Astrocyte of the hippocampus (primary cell): ENCODE results near the gene NFKBIE.

ENCODE experiments used
- DNase-seq: peaks from one replicate; pipeline ENCODE4 v3.0.0; 2011; ENCODE audit warnings: low read depth, low spot score

NFKBIE gene

DNA sequence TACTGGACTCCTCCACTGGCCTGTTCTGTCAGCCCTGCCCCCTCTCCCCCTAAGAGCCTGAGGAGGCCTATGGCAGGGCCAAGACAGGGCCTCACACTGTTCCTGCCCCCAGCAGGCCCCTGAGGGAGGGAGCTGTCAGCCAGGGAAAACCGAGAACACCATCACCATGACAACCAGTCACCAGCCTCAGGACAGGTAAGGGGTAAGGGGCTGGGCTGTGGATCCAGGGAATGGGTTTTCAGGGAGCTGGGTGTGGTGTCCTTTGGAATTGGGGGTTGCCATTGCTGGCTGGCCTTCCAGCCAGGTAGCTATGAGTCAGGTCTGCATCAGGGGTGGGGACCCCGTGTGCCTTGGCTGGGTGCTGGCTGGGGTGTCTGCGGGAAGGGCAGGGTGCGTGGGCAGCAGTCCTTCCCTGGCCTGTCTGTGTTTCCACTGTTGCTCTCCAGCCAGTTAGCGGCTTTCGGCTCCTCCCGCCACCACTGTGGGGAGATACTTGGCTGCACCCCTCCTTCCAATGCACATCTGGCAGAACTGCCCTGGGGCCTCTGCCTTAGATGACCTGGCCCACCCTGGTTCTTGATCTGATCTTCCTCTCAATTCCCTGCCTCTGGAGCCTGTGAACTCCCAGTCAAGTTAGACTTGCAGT lies 38.1 kb downstream of the NFKBIE start:
- DNase-seq = no peak

DNA sequence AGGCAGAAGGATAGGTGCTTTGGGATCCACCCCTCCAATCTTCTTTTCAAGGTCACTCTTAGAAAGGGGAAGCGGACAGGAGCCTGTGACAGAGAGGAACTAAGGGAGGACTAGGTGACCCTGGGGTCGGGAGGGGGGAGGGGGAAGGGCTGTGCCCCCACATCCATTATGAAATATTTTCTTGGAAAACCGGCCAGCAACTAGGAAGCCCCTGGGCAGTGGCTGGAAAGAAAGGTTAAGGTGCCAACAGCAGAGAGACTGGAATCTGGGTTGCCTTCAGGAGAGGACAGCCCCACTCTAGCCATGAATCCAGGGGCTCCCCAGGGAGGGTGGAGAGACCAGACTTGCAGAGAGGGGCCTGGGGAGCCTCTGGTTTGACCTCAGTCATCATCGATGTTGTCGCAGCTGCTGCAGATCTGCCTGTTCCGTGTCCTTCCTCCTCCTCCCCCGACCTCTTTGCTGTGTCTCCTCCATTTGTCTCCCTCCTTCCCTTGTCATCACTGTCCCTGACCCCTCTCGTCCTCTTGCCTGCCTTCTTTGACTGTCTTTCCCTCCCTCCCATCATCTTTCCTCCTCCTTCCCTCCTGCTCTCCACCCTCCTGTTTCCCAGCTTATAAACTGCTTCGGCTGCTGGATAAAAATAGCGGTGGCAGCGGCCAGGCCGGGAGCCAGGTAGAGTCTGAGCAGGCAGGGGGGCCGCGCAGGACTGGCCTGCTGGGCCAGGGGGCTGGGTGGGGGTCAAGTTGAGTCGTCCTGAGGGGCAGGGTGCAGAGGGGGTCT lies 38.8 kb downstream of the NFKBIE start:
- no peak for DNase-seq

DNA sequence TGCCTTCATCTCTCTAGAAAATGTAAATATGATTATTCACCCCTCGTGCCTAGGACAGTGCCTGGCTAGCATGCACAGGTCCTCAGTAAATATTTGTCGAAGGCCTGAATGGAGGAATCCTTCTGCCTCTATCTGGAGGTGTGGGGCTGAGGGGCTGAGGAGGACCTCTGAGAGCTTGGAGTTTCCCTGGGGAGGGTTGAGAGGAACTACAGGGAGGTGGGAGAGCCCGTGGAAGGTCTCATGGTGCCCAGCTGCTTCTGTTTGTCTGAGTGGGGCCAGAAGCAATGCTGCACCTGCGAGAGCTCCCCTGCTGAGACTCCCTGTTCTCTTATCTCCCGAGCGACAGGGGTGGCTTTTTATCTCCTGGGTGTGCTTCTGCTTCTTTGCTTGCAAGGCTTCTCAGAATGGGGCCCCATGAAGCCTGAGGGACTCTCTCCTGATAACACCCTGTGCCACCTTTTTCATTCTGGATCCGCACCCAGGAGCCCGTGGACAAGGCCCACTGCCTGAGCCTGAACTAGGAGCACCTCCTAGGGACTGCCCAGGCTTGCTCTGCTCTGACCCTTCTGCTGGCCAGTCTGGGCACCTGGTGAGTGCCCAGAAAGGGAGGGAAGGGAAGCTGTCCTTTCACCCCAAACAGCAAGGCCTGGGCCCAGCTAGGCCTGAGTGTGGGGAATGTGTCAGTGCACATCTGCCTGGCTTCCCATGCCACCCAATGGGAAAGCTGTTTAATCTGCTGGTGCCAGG lies 39.6 kb downstream of the NFKBIE start:
- DNase-seq = no peak

DNA sequence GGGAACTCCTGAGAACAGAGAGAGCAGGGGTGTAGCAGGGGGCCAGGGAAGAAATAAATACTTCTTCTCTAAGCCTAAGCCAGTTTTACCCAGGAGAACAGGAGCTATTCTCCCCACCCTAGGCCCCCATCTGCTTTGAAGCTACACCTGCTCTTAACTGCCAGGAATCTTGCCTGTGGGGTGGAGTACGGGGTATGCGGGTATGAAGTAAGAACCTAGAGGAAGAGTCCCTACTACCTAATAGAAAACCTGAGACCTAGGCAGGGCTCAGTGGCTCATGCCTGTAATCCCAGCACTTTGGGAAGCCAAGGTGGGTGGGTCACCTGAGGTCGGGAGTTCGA lies 40.4 kb downstream of the NFKBIE start:
- DNase-seq = no peak

DNA sequence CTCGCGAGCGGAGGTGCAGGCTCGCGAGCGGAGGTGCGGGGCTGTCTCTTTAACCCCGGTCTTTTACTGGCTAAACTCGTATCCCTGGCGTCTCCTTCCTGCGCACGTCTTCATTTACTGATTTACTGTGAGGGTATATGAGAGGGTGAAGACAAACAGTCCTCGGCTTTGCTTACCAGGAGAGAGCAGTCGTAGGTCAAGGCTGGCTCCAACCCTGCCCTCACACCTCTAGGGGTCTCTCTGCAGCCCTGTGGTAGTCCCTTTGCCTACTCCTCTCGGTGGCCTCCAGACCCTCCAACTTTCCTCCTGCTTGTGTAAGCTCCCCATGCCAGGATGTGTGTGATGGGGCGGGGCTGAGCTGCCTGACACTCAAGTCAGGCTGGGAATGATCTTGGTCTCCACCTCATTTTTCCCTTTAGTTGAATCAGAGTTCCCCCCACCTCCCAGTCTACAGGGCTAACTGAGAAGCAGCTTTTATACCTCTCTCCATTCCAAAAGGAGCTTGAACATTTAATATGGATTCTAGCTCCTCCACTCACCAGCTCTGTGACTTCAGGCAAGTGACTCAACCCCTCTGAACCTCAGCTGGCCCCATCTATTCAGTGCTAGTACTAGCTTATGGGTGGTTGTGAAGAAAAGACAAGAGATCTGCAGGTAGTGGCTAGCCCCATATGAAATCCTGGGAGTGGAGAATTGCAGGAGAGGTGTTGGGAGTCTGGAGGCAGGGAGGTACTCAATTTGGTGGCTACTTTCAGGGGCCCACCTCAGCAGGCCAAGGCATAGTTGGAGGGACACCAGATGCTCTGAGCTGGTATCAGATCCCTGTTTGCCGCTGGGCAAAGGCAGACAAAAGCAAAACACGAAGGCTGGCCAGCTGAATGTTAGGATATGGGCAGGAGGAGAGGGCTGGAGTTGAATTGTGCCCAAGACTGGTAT lies 41.1 kb downstream of the NFKBIE start:
- peak; percentile 28 for DNase-seq

DNA sequence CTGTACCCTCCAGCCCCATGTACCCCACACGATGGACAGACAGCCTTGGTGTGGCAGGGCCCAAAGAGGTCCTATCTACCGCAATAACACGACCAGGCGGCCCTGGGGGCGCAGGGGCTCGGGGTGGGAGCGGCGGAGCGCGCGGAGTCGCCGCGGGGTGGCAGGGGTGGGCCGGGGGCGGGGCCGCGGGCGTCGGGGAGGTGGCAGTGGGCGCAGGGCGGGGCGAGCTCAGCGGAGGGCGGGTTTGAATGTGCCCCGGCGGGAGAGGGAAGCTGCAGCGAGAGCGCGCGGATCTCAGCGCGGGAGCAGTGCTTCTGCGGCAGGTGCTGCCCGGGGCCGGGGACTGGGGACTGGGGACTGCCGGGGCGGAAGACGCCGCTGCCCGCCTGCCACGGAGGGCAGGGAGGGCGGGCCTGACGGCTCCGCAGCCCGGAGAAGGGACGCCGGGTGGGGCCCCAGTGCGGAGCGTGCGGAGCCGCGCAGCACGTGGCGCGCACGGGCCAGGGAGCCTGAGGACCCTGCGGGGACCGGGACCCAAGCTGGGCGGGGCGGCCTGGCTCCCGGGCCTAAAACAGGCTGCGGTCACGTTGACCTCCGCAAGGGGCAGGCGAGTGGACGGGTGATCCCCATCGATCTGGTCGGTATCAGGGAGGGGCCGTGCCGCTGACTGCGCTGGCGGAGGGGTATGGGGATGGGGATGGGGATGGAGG lies 41.9 kb downstream of the NFKBIE start, which contains the start of gene SLC29A1:
Gene SLC29A1 (plus strand): TSS at position 277 of the 710 bp plus-strand sequence. CDS start 3,719 bp downstream, outside the sequence.
- DNase-seq = peak; percentile 77

DNA sequence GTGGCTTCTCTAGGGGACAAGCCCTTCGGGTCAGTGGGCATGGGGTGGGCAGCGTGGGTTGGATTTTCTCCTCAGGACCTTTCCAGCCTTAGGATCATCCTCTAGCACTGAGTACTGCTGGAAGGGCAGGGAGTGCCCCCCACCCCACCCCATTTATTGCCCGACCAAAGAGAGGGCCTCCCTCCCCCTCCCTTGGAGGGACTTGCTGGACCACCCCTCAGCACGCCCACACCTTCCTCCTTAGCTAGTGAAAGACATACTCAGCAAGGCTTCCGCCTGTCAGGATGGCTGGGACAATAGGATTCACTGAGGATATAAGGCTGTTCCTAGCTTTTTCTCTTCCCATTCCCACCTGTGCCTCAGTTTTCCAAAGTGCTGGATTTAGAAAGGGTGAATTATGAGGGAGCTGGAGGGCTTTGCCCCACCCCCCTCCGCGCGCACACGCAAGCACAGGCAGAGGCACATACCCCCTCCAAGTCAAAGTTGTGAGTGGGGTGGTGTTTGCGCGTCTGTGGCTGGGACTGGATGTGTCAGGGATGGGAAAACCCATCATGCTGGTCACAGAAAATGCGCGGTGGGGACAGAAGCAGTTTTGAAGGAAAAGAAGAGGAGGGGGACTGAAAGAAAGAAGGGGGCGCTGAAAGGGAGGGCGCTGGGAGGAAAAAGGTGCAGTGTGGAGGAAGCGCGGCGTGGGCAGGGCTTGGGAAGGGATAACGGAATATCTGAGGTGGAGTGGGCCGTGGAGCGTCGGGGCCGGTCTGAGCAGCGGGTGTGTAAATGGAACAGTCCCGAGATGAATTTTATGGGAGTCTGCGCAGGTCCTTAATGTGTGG lies 42.6 kb downstream of the NFKBIE start:
- no peak for DNase-seq

DNA sequence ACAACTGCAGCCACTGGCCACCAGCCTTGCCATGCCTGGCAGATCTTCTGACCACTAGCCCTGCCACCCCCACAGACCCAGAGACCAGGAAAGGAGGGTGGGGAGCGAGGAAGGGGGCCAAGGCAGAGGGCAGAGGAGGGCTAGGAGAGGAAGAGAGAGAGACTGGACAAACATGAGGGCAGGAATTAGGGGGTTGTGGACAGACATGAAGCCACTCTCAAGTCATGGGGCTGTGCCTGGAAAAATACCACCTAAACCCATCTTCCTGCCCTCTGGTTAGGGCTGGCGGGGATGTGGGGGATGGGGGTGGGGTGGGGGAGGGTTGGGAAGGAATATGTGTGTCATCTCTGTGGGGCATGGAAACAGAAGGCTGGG lies 43.4 kb downstream of the NFKBIE start:
- DNase-seq = no peak

DNA sequence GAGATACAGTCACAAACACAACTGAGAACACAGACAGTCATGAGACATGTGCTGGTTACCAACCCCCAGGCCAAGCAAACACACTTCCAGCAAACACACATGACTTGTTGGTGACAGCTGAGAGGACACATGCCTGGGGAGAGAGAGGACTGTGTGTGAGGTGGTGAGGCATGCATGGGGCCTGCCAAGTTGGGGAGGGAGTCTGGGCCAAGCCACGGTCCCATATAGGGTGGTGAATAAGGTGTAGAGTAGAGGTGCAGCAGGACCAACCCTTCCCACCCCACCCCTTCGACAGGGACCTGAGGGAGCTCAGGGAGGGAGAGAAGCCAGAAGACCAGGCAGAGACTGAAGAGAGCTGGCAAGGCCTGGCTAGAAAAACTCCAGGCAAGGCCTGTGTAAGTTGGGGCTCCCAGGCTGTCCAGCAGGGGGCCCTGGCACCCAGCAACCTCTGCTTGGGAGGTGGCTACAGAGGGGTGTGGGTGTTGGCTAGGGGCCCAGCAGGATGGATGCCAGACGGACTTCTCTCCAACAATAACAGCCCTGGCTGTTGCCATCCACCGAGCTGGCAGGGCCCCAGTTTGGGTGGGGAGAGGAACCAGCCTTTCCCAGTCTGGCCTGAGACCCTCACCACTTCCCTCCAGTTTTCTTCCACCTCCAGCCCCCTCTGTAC lies 43.9 kb downstream of the NFKBIE start:
- DNase-seq = peak; percentile 93

DNA sequence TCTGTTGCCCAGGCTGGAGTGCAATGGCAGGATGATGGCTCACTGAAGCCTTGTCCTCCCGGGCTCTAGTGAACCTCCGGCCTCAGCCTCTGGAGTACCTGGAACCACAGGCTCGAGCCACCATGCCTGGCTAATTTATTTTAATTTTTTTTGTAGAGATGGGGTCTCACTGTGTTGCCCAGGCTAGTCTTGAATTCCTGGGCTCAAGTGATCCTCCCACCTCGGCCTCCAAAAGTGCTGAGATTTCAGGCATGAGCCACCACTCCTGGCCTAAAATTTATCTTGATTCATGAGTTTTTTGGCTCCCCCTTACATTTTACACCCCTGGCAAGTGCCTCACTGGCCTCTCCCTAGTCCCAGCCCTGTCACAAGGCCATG lies 44.4 kb downstream of the NFKBIE start:
- DNase-seq = no peak

DNA sequence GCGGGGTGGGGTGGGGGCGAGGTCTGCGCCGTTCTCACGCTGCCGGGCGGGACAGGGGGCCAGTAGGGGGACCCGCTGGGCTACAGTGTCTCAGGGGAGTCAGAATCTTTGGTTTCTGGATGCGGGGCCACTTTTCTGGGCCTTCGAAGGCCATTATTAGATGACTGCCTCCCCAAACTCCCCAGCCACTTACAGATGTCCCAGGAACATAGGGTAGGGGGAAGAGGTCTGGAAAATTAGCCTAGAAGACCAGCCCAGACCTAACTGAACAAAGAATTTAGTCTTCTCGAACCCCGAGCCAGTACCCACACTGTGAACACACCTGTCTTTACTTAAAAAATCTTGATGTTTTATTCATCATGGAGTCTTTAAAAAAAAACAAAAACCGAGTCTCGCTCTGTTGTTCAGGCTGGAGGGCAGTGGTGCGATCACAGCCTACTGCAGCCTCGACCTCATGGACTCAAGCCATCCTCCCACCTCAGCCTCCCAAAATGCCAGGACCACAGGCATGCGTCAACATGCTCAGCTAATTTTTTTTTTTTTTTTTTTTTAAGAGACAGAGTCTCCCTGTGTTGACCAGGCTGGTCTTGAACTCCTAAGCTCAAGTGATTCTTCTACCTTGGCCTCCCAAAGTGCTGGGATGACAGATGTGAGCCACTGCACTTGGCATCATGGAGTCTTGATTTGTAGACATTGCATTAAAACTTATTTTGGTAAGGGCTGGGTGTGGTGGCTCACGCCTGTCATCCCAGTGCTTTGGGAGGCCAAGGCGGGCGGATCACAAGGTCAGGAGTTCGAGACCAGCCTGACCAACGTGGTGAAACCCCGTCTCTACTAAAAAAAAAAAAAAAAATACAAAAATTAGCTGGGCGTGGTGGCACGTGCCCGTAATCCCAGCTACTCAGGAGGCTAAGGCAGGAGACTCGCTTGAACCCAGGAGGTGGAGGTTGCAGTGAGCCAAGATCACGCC lies 45.3 kb downstream of the NFKBIE start:
- DNase-seq = no peak

DNA sequence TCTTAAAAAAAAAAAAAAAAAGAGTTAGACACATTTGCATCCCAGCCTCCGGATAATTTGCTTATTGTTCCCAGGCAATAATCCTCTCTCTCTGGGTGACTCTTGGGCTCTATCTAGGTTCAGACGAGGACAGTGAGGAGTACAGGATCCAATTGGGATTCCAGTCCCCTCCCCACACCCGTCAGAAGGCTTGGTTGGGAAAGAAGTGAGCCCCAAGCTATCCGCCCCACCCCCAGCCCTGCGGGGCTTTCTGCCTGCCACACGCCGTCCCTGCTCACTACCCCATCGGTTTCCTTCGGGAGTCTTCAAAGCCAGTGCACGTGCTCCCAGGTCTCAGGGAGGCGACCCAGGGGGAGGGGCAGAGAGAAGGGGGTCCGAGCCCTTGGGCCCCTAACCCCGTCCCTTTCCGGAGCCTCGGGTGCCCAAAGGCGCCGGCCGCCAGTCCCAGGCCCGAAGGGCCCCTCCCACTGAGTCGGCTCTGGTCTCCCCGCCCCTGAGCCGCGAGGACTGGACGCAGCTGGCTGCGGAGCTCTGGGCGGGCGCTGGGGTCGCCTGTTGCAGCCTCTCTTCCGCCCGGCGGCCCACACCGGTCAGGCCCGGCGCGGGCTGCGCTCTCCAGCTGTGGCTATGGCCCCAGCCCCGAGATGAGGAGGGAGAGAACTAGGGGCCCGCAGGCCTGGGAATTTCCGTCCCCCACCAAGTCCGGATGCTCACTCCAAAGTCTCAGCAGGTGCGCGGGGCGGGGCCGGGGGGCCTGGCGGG lies 46.1 kb downstream of the NFKBIE start:
- peak; percentile 69 for DNase-seq

DNA sequence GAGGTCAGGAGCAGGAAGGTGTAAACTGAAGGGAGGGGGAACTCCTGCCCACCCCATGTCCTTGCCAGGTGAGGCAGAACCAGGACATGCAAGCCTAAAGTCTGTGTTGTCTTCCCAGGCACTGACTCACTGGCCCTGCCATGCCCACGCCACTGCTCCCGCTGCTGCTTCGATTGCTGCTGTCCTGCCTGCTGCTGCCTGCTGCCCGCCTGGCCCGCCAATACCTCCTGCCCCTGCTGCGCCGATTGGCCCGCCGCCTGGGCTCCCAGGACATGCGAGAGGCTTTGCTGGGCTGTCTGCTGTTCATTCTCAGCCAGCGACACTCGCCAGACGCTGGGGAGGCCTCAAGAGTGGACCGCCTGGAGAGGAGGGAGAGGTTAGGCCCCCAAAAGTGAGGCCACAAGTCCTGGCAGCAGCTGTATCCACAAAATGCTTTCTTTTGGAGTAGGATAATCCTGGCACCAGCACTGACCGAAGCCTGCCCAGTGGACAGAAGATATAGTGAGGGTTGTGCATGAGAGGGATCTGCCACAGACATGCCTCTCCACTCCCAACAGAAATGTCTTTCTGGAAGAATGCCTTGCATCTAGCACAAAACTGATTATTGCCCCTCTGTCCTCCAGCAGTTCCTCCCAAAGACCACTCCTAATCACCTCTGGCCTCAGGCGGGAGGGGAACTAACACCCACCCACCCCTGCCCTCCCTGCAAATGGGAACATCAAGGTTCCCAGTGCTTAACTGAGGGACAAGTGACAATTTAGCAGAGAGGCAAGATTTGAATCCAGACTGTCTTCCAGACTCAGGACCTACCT lies 47.8 kb downstream of the NFKBIE start:
- peak; percentile 76 for DNase-seq

DNA sequence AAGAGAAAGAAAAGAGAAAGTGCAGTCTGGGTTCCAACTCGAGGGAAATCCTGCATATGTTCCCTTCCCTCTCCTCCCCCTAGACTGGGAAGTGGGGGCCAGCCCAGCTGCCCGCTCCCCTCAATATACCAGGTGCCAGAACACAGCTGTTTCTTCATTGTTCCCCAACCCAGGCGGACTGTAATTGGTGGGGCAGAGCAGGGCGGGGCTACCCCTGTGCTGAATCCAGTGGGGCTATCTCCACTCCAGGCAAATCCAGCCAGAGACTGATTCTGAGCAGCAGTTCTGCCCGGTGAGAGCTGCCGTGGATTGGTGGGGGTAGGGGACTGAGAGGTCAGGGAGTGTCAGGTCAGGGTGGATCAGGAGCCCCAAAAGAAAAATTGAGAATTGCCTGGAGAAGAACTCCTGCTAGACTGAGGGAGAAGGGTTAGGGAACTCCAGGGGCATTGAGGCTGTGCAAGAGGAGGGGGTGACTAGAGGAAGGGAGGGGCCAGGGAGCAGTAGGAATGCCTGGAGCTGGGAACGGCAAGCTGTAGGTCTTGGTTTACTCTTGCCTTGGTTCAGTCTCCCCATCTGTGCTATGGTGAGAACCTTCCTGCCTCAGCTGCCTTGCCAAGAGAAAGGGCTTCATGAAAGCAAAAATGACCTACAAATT lies 48.5 kb downstream of the NFKBIE start, which contains the start of gene MYMX:
Gene MYMX (plus strand): TSS at position 250 of the 655 bp plus-strand sequence. CDS start 546 bp downstream, outside the sequence.
- no peak for DNase-seq

DNA sequence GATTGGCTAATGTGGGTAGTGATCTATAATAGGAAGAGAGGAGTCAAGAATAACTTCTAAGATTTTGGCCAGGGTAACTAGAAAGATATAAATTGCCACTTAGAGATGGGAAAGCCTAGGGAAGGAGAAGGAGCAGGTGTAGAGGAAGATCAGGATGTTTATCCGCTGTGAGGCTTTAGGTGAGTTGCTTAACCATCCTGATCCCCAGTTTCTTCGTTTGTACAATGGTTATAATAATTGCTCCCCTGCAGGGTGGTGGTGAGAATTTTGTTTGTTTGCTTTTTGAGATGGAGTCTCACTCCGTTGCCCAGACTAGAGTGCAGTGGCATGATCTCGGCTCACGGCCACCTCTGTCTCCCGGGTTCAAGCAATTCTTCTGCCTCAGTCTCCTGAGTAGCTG lies 51.0 kb downstream of the NFKBIE start:
- DNase-seq = no peak

DNA sequence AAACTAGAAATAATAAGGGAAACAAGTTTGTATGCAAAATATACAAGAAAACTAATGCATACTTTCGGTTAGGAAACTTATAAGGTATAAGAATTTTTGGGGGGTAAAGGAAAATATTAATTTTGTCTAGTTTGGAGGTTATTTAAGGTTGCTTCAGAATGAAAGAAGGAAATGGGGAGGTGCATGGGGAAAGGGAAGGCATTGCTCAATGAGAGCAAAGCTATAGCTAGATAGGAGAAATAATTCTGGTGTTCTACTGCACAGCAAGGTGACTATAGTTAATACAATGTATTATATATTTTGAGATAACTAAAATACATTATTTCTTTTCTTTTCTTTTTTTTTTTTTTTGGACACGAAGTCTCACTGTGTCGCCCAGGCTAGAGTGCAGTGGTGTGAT lies 54.1 kb downstream of the NFKBIE start:
- no peak for DNase-seq
